C4-2B (cell line): Measurements from ENCODE around the gene MADD.

Experiments used
- H3K27ac ChIP-seq: fragments of 450-650 bp; 2 replicates; pipeline ENCODE4 v1.5.1; 2017
- CTCF ChIP-seq: fragments of 450-650 bp; conservative IDR thresholded peaks from 2 replicates; pipeline ENCODE4 v1.5.1; 2017; ENCODE audit warnings: mild to moderate bottlenecking
- ZFX ChIP-seq: fragments of 450-650 bp; IDR thresholded peaks from 2 replicates; pipeline ENCODE4 v1.6.1; 2017

MADD gene

GRCh38 chr11:47234669-47235100, 35.2 kb upstream of the MADD start:
- no peak for TF ChIP-seq ZFX
- TF ChIP-seq CTCF = no peak
- peak overlapping the region; percentile 70 for H3K27ac ChIP-seq

DNA sequence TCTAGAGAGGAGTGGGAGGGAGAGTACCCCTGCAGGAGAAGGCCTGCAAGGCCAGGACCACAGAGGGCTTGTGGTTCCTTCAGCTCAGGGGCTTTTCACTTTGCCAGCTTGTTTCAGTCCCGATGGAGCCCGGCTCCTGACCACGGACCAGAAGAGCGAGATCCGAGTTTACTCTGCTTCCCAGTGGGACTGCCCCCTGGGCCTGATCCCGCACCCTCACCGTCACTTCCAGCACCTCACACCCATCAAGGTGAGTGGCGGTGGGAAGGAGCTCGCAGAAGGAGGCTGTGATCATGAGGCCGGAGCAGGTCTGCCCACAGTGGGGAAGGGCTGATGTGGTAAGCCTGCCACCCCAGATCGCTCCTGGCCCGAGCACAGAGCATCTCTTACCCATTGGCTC, 34.8 kb upstream of the MADD start:
- TF ChIP-seq CTCF (no peak), ZFX (no peak)

DNA sequence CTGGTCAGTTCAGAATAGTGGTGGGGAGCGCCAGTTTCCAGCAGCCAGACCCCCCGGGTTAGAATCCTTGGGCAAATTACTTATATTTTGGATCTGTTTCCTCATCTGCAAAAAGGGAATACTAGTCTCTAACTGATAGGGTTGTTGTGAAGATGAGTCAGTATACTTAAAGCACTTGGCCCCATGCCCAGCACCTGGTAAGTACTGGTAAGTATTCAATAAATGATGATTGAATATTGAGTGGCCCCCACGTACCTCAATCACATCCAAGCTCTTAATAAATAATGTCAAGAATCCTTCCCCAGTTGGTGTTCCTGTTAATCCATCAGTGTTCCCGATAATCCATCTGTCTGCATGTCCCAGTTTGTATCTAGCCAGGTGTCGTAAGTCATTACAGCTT, 33.5 kb upstream of the MADD start:
- H3K27ac ChIP-seq = no peak overlapping the region
- no peak for TF ChIP-seq CTCF
- no peak for TF ChIP-seq ZFX

More for the DNA sequence above, 34.8 kb upstream of the MADD start:
- peak overlapping the region; percentile 70 for H3K27ac ChIP-seq

GRCh38 chr11:47239852-47240251, 30.1 kb upstream of the MADD start:
- H3K27ac ChIP-seq = no peak overlapping the region
- TF ChIP-seq ZFX (no peak), CTCF (no peak)

DNA sequence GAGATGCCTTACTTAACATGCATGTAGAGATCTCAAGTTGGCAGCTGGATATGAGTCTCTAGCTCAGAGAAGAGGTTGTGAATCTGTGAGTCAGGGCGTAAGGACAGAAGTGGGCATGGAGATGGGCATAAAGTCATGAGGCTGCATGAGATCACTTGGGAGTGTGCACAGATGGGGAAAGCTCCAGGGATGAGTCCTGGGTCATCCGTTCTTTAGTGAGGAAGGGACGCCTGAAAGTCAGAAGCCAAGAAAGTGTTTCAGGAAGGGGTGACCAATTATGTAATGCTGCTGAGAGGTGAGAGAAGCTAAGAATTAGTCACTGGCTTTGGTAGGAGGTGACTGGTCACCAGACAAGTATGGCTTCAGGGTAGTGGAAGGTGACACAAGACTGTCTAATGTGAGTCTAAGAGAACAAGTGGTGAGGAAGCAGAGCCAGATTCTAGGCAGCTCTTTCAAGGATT, 28.1 kb upstream of the MADD start:
- TF ChIP-seq CTCF (no peak), ZFX (no peak)
- H3K27ac ChIP-seq = no peak overlapping the region

DNA sequence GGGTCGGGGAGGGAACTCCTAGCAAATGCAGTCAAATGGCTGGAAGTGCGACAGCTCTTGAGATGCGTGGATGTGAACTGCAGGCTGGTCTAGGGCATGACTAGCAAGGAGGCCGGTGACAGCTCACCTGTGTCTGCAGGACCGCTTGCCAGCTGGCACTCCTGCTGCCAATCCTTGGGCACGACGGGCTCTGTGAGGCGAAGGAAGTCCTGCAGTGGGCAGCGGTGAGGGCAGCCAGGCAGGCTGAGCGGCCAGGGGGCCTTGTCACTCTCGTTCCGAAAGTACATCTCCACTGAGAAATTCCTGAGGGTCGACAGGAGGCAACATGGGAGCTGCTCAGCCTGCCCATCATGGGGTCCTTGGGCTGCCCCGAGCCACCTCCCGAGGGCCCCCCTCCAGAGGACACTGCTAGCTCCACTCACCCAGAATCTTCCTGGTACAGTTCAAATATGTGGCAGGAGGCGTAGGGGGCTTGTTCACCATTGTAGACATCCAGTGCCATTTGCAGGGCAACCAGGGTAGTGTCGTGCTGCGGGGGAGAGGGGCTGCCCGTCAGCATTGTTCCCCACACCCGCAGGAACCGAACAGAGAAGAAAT, 27.2 kb upstream of the MADD start:
- peak overlapping the region; percentile 73 for H3K27ac ChIP-seq
- TF ChIP-seq ZFX = no peak
- no peak for TF ChIP-seq CTCF

- TF ChIP-seq ZFX (no peak), CTCF (no peak)
- H3K27ac ChIP-seq = peak overlapping the region; percentile 73
Observed at GRCh38 chr11:47243454-47243853, 26.5 kb upstream of the MADD start.
